ENCODE measurements around the gene SOX4.

Gene SOX4

GRCh38 chr6:21615504-21615903 lies 22.0 kb downstream of the SOX4 start:
- no peak for DNase-seq

DNA sequence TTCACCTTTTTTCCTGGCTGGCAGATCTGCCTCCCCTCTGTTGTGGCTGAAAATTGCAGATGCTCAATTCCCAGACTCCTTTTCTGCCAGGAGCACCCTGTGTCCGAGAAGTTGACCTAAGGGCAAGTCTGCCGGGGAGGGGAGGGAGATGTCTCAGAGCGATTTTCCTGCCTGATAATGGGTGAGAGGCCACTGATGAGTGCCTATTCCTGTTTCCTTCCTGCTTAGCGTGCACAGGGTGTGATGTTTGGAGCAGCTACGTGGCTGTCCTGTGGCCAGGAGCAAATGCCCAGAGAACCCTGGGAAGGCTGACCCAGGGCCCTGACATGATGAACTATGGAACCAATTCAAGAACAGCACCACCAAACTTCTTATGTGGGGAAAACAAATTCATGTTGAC lies 22.5 kb downstream of the SOX4 start:
- no peak for DNase-seq

DNA sequence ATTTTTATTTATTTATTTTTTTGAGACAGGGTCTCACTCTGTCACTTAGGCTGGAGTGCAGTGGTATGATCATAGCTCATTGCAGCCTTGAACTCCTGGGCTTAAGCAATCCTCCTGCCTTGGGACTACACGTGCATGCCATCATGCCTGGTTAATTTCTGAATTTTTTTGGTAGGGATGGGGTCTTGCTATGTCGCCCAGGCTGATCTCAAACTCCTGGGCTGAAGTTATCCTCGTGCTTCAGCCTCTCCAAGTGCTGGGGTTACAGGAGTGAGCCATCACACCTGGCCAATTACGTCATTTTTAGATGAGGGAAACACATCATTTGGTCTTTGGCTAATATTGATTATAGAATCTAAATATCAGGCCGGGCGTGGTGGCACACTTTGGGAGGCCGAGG lies 32.1 kb downstream of the SOX4 start:
- no peak for DNase-seq

- no peak for DNase-seq
Observed at GRCh38 chr6:21626756-21627155, 33.2 kb downstream of the SOX4 start.

DNA sequence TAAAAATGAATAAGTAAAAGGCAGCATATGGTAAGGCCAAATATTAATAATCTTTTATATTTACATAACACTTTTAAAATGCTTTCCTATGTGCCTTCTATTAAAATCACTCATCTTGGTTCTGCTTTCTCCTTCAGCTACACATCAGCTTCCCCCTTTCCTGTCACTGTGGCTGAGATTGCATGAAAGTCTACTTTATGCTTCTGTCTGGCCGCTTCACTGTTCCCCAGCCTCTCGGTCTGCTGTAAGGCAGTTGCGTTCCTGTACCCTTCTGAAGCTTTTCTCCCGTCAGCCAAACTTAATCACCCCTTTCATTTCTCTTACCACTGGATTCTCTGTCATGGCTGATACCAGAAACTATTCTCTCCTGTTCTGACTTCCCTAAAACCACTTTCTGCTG lies 34.6 kb downstream of the SOX4 start:
- DNase-seq: no peak

DNA sequence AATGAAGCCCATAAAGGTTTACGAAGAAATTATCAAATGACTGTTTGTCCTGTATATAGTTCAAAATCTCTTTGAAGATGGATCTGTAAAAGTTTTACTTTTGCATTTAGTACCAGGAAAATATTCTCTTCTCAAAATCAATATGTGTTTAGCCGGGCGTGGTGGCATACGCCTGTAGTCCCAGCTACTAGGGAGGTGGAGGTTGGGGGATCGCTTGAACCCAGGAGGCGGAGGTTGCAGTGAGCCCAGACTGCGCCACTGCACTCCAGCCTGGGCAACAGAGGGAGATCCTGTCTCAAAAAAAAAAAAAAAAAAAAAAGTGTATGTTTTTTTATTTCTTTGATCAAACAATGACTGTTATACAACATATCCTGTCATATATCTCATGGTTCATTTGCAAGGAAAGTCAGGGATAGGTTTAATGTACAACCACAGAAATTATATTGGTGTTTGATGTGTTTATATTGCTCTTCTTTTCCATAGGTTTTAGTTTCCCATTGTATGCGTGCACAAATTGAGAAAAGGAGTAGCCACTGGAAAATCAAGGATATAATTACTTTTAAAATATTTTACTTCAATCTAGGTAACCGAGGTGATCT lies 40.1 kb downstream of the SOX4 start:
- DNase-seq: no peak

DNA sequence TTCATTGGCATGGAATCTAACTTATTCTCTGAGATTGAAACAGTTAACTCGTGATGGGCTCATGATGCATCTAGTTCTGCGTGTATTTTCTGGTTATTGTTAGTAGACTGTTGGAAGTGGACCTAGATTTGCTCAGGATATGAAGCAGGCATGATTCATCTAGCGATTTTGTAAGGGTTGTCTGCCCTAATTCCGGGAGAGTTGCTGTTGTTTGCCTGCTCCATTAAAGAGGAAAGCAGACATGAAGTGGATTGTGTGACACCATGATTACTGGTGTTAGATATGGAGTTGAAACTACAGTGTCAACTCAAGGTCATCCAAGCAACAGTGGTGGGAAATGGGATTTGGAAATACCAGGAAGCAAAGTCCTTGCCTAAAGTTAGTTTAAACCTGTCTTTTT lies 41.0 kb downstream of the SOX4 start:
- DNase-seq: no peak

GRCh38 chr6:21636876-21637275 lies 43.3 kb downstream of the SOX4 start:
- DNase-seq: no peak

GRCh38 chr6:21639316-21639715 lies 45.8 kb downstream of the SOX4 start:
- DNase-seq: no peak

All from left hindlimb (tissue), 1 donor.